ENCODE data around the gene CHST3.
A peak's percentile ranks its signal among the peaks of the same experiment; 100 is the strongest.
"Not testable (repeated sequence)": the region's sequence is repeated elsewhere in the genome, so short reads cannot be mapped to it uniquely, and the experiment has no call there.

Gene CHST3

DNA sequence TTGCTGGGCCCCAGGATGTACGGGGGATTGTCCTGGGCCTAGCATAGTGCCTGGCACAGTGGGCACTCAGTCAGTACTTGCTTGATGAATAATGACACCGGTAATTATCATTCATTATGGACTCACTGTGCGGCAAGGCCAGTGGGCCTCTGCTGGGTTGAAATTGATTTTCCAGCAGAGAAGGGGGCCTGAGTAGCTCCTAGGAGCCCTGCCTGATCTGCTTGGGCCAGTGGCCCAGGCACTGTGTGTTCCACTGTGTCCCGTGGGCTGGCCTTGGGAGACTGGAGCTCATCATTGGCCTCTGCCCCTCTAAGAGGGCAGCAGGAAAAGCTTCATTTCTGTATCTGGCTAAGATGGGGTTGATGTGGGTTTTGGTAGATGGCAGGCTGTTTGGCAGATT, 1.4 kb downstream of the CHST3 start:
- no peaks in the 10 kb centered on the region for H3K27me3 ChIP-seq (ENCODE audit: control insufficient read depth in 5 of 5, insufficient read depth in 4 of 5, low read length in 5 of 5)
- peak overlapping the region; percentile 78 to 96 (median 85) for H3K4me3 ChIP-seq (ENCODE audit: low read depth in 1 of 5, low read length in 5 of 5)
- H3K4me1 ChIP-seq (ENCODE audit: control insufficient read depth in 5 of 5, insufficient read depth in 5 of 5, low read length in 5 of 5): peaks cover 8 to 67% (median 54%) of the 10 kb centered on the region in 5 donors
- H3K9me3 ChIP-seq (ENCODE audit: control insufficient read depth in 5 of 5, low read length in 5 of 5): no peaks in the 10 kb centered on the region
- peaks cover 0 to 5% (median 4%) of the 10 kb centered on the region in 5 donors for H3K36me3 ChIP-seq (ENCODE audit: control insufficient read depth in 5 of 5, insufficient read depth in 5 of 5, low read length in 5 of 5)
- H3K9ac ChIP-seq (ENCODE audit: low read length in 5 of 5): peak overlapping the region; percentile 88 to 93 (median 89)
- H3K27ac ChIP-seq (ENCODE audit: low read depth, low read length): peak overlapping the region; percentile 95

DNA sequence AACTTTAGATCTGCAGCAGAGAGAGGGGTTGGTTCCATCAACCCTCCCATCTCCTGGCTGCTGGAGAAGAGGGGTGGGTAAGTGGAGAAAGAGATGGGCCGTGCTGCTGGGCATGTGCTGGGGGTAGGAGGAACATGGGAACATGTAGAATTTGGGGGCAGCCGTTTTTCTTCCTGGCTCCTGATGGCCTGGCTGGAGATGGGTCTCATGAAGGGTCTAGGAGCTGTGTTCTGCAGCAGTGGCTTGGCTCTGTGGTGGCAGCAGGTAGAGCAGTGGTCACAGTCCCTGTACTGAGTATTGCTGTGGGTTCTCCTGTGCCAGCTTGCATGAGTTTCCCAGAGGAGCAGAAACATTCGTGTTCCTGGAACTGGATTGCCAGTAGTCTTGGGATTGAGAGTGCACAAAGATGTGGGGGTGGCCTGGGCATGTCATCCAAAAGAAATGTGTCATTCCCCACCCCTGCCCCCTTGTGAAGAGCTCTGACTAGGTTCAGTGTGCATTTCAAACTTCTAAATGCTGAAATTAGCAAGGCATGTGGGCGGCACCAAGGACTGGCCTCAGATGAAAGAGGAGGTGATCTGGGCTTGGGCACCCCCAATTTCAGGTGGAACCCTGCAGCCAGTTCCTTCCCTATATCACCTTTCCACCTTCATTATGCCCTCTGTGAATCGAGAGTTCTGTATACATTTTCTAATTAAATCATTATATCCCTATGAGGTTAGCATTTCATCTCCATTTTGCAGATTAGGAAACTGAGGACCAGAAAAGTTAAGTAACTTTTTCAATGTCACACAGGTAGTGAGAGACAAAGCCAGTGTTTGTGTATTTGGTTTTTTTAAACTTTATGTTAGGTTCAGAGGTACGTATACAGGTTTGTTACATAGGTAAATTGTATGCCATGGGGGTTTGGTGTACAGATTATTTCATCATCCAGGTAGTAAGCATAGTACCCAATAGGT, 2.1 kb downstream of the CHST3 start:
- H3K4me1 ChIP-seq (ENCODE audit: control insufficient read depth in 5 of 5, insufficient read depth in 5 of 5, low read length in 5 of 5): peaks cover 8 to 74% (median 61%) of the 10 kb centered on the region in 5 donors

DNA sequence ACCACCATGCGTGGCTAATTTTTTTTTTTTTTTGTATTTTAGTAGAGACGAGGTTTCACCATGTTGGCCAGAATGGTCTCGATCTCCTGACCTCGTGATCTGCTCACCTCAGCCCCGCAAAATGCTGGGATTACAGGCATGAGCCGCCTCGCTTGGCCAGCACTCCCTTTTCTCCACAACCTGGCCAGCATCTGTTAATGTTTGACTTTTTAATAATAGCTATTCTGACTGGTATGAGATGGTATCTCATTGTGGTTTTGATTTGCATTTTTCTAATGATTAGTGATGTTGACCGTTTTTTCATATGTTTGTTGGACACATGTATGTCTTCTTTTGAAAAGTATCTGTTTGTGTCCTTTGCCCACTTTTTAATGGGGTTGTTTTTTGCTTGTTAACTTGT, 3.8 kb downstream of the CHST3 start:
- not testable (repeated sequence) for H3K9me3 ChIP-seq (ENCODE audit: control insufficient read depth in 5 of 5, low read length in 5 of 5); H3K27ac ChIP-seq (ENCODE audit: low read depth, low read length); H3K27me3 ChIP-seq (ENCODE audit: control insufficient read depth in 5 of 5, insufficient read depth in 4 of 5, low read length in 5 of 5); H3K4me3 ChIP-seq (ENCODE audit: low read depth in 1 of 5, low read length in 5 of 5); H3K9ac ChIP-seq (ENCODE audit: low read length in 5 of 5)
- Histone ChIP-seq H3K36me3 (ENCODE audit: control insufficient read depth in 5 of 5, insufficient read depth in 5 of 5, low read length in 5 of 5) (peaks cover 0 to 15% (median 12%) of the 10 kb centered on the region in 5 donors), H3K4me1 (ENCODE audit: control insufficient read depth in 5 of 5, insufficient read depth in 5 of 5, low read length in 5 of 5) (peaks cover 8 to 86% (median 74%) of the 10 kb centered on the region in 5 donors)

More for the DNA sequence above, 2.1 kb downstream of the CHST3 start:
- Histone ChIP-seq H3K4me3 (ENCODE audit: low read depth in 1 of 5, low read length in 5 of 5) (peak overlapping the region; percentile 78 to 96 (median 85)), H3K9ac (ENCODE audit: low read length in 5 of 5) (peak overlapping the region; percentile 57 to 93 (median 88)), H3K36me3 (ENCODE audit: control insufficient read depth in 5 of 5, insufficient read depth in 5 of 5, low read length in 5 of 5) (peaks cover 0 to 5% (median 4%) of the 10 kb centered on the region in 5 donors), H3K27me3 (ENCODE audit: control insufficient read depth in 5 of 5, insufficient read depth in 4 of 5, low read length in 5 of 5) (no peaks in the 10 kb centered on the region), H3K27ac (ENCODE audit: low read depth, low read length) (peak overlapping the region; percentile 95), H3K9me3 (ENCODE audit: control insufficient read depth in 5 of 5, low read length in 5 of 5) (no peaks in the 10 kb centered on the region)

- Histone ChIP-seq H3K4me3 (ENCODE audit: low read depth in 1 of 5, low read length in 5 of 5) (no peak overlapping the region), H3K4me1 (ENCODE audit: control insufficient read depth in 5 of 5, insufficient read depth in 5 of 5, low read length in 5 of 5) (peaks cover 8 to 86% (median 74%) of the 10 kb centered on the region in 5 donors), H3K9me3 (ENCODE audit: control insufficient read depth in 5 of 5, low read length in 5 of 5) (no peaks in the 10 kb centered on the region), H3K36me3 (ENCODE audit: control insufficient read depth in 5 of 5, insufficient read depth in 5 of 5, low read length in 5 of 5) (peaks cover 0 to 15% (median 12%) of the 10 kb centered on the region in 5 donors), H3K27ac (ENCODE audit: low read depth, low read length) (no peak overlapping the region), H3K9ac (ENCODE audit: low read length in 5 of 5) (no peak overlapping the region), H3K27me3 (ENCODE audit: control insufficient read depth in 5 of 5, insufficient read depth in 4 of 5, low read length in 5 of 5) (no peaks in the 10 kb centered on the region)
Measured at GRCh38 chr10:71968553-71969474, 4.6 kb downstream of the CHST3 start.

- peak overlapping the region in 1 of 5 donors; percentile 19 for H3K9ac ChIP-seq (ENCODE audit: low read length in 5 of 5)
Measured at GRCh38 chr10:71969929-71970328, 5.7 kb downstream of the CHST3 start.

GRCh38 chr10:71970331-71970730, 6.1 kb downstream of the CHST3 start:
- Histone ChIP-seq H3K9ac (ENCODE audit: low read length in 5 of 5) (peak overlapping the region in 1 of 5 donors; percentile 19), H3K9me3 (ENCODE audit: control insufficient read depth in 5 of 5, low read length in 5 of 5) (no peaks in the 10 kb centered on the region), H3K27ac (ENCODE audit: low read depth, low read length) (no peak overlapping the region), H3K4me1 (ENCODE audit: control insufficient read depth in 5 of 5, insufficient read depth in 5 of 5, low read length in 5 of 5) (peaks cover 18 to 90% (median 79%) of the 10 kb centered on the region in 5 donors), H3K27me3 (ENCODE audit: control insufficient read depth in 5 of 5, insufficient read depth in 4 of 5, low read length in 5 of 5) (no peaks in the 10 kb centered on the region), H3K4me3 (ENCODE audit: low read depth in 1 of 5, low read length in 5 of 5) (no peak overlapping the region), H3K36me3 (ENCODE audit: control insufficient read depth in 5 of 5, insufficient read depth in 5 of 5, low read length in 5 of 5) (peaks cover 0 to 15% (median 12%) of the 10 kb centered on the region in 5 donors)

More at GRCh38 chr10:71969929-71970328, 5.7 kb downstream of the CHST3 start:
- Histone ChIP-seq H3K4me1 (ENCODE audit: control insufficient read depth in 5 of 5, insufficient read depth in 5 of 5, low read length in 5 of 5) (peaks cover 15 to 88% (median 79%) of the 10 kb centered on the region in 5 donors), H3K27me3 (ENCODE audit: control insufficient read depth in 5 of 5, insufficient read depth in 4 of 5, low read length in 5 of 5) (no peaks in the 10 kb centered on the region), H3K4me3 (ENCODE audit: low read depth in 1 of 5, low read length in 5 of 5) (no peak overlapping the region), H3K36me3 (ENCODE audit: control insufficient read depth in 5 of 5, insufficient read depth in 5 of 5, low read length in 5 of 5) (peaks cover 0 to 15% (median 12%) of the 10 kb centered on the region in 5 donors), H3K9me3 (ENCODE audit: control insufficient read depth in 5 of 5, low read length in 5 of 5) (no peaks in the 10 kb centered on the region), H3K27ac (ENCODE audit: low read depth, low read length) (no peak overlapping the region)

- Histone ChIP-seq H3K27me3 (ENCODE audit: control insufficient read depth in 5 of 5, insufficient read depth in 4 of 5, low read length in 5 of 5) (no peaks in the 10 kb centered on the region), H3K4me3 (ENCODE audit: low read depth in 1 of 5, low read length in 5 of 5) (peak overlapping the region in 1 of 5 donors; percentile 2), H3K27ac (ENCODE audit: low read depth, low read length) (peak overlapping the region; percentile 40), H3K36me3 (ENCODE audit: control insufficient read depth in 5 of 5, insufficient read depth in 5 of 5, low read length in 5 of 5) (peaks cover 0 to 15% (median 12%) of the 10 kb centered on the region in 5 donors), H3K9ac (ENCODE audit: low read length in 5 of 5) (peak overlapping the region in 1 of 5 donors; percentile 23), H3K9me3 (ENCODE audit: control insufficient read depth in 5 of 5, low read length in 5 of 5) (no peaks in the 10 kb centered on the region), H3K4me1 (ENCODE audit: control insufficient read depth in 5 of 5, insufficient read depth in 5 of 5, low read length in 5 of 5) (peaks cover 18 to 90% (median 79%) of the 10 kb centered on the region in 5 donors)
Measured at GRCh38 chr10:71970869-71971268, 6.7 kb downstream of the CHST3 start.

DNA sequence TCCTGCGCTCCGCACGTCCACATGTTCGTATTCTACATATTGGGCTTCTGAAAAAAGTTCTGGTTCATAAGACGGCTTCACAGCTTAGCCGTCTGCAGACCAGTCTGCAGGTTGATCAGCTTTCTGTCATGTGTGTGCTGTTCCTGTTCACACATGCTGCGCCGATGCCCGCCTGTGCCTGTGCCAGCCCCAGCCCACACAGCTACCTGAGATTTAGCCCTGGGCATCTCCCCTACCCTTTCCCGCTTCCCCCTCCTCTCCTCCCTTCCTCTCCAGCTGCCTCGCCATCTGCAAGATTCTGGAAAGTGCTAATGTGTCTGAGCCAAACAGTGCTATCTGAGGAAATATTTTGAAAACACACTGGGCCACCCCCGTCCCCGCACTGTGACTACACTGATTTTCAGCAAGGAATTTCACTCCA, 7.1 kb downstream of the CHST3 start:
- Histone ChIP-seq H3K27ac (ENCODE audit: low read depth, low read length) (peak overlapping the region; percentile 40), H3K4me3 (ENCODE audit: low read depth in 1 of 5, low read length in 5 of 5) (peak overlapping the region in 1 of 5 donors; percentile 2), H3K9me3 (ENCODE audit: control insufficient read depth in 5 of 5, low read length in 5 of 5) (no peaks in the 10 kb centered on the region), H3K27me3 (ENCODE audit: control insufficient read depth in 5 of 5, insufficient read depth in 4 of 5, low read length in 5 of 5) (no peaks in the 10 kb centered on the region), H3K9ac (ENCODE audit: low read length in 5 of 5) (peak overlapping the region in 1 of 5 donors; percentile 23), H3K36me3 (ENCODE audit: control insufficient read depth in 5 of 5, insufficient read depth in 5 of 5, low read length in 5 of 5) (peaks cover 0 to 15% (median 12%) of the 10 kb centered on the region in 5 donors), H3K4me1 (ENCODE audit: control insufficient read depth in 5 of 5, insufficient read depth in 5 of 5, low read length in 5 of 5) (peaks cover 17 to 90% (median 79%) of the 10 kb centered on the region in 5 donors)

GRCh38 chr10:71971769-71972555, 7.8 kb downstream of the CHST3 start:
- H3K27me3 ChIP-seq (ENCODE audit: control insufficient read depth in 5 of 5, insufficient read depth in 4 of 5, low read length in 5 of 5): no peaks in the 10 kb centered on the region
- H3K9me3 ChIP-seq (ENCODE audit: control insufficient read depth in 5 of 5, low read length in 5 of 5): no peaks in the 10 kb centered on the region
- peaks cover 15 to 90% (median 79%) of the 10 kb centered on the region in 5 donors for H3K4me1 ChIP-seq (ENCODE audit: control insufficient read depth in 5 of 5, insufficient read depth in 5 of 5, low read length in 5 of 5)
- peak overlapping the region; percentile 40 for H3K27ac ChIP-seq (ENCODE audit: low read depth, low read length)
- no peak overlapping the region for H3K4me3 ChIP-seq (ENCODE audit: low read depth in 1 of 5, low read length in 5 of 5)
- H3K36me3 ChIP-seq (ENCODE audit: control insufficient read depth in 5 of 5, insufficient read depth in 5 of 5, low read length in 5 of 5): peaks cover 0 to 15% (median 12%) of the 10 kb centered on the region in 5 donors
- H3K9ac ChIP-seq (ENCODE audit: low read length in 5 of 5): no peak overlapping the region
